Measurements from ENCODE around the gene PCGF1. TPM values are rescaled to one million over a fixed set of nuclear protein-coding genes. Genes with fewer than 3 reads are reported as not detected.
A peak's percentile ranks its signal among the peaks of the same experiment; 100 is the strongest.

PCGF1 gene
- total and polyA plus RNA-seq, 2 of the 13 experiments (the other 11 are each of a cell fraction or from before 2014, with no cell fraction given), result 20.4 to 22.6 TPM

DNA sequence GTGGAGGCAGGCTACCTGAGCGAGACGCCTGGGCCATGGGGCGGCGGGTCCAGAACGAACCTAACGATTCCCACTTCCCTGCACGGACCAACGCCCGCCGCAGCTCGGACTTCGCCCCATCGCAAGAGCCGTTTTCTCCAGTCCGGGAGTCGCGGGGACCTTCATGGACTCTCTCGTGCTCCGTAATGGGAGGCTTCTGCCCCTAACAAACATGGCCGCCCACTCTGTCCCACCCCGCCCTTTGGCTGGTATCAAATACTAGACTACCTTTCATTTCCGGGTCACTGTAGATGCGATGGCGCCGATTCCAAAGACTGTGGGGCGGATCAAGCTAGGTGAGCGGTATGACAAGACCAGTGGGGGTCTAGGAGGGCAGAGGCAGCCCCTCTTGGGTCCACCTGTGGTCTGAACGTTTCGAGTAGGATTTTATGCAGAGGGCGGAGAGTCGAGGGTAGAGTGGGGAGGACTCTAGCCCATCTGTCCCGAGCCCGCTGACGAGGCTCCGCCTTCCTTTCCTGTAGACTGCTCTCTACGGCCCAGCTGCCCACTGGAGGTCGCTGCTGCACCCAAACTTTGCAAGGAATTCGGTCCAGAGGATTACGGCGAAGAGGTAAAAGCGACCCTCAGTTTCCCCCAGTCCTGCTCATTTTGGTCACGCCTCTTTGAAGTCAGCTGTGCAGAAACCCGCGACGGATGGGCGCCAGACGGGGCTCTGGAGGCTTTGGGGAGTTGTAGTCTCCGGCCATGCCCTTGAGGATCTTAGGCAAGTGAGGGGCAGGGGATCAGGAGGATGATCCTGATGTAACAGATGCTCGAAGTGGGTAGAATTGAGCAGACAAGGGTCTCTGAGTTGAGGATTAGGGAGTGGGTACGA is 24.5 kb downstream of the PCGF1 start, which contains the start of the genes CCDC142 and TTC31 (continued):
- TF ChIP-seq, protein P1, sequence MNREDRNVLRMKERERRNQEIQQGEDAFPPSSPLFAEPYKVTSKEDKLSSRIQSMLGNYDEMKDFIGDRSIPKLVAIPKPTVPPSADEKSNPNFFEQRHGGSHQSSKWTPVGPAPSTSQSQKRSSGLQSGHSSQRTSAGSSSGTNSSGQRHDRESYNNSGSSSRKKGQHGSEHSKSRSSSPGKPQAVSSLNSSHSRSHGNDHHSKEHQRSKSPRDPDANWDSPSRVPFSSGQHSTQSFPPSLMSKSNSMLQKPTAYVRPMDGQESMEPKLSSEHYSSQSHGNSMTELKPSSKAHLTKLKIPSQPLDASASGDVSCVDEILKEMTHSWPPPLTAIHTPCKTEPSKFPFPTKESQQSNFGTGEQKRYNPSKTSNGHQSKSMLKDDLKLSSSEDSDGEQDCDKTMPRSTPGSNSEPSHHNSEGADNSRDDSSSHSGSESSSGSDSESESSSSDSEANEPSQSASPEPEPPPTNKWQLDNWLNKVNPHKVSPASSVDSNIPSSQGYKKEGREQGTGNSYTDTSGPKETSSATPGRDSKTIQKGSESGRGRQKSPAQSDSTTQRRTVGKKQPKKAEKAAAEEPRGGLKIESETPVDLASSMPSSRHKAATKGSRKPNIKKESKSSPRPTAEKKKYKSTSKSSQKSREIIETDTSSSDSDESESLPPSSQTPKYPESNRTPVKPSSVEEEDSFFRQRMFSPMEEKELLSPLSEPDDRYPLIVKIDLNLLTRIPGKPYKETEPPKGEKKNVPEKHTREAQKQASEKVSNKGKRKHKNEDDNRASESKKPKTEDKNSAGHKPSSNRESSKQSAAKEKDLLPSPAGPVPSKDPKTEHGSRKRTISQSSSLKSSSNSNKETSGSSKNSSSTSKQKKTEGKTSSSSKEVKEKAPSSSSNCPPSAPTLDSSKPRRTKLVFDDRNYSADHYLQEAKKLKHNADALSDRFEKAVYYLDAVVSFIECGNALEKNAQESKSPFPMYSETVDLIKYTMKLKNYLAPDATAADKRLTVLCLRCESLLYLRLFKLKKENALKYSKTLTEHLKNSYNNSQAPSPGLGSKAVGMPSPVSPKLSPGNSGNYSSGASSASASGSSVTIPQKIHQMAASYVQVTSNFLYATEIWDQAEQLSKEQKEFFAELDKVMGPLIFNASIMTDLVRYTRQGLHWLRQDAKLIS (CRISPR knock-in tag; IDR thresholded peaks at IDR 0.05), result peak; percentile 15
- TF ChIP-seq IRF2 (CRISPR knock-in tag; IDR thresholded peaks at IDR 0.05), result peak; percentile 88
- TF ChIP-seq, protein P2, sequence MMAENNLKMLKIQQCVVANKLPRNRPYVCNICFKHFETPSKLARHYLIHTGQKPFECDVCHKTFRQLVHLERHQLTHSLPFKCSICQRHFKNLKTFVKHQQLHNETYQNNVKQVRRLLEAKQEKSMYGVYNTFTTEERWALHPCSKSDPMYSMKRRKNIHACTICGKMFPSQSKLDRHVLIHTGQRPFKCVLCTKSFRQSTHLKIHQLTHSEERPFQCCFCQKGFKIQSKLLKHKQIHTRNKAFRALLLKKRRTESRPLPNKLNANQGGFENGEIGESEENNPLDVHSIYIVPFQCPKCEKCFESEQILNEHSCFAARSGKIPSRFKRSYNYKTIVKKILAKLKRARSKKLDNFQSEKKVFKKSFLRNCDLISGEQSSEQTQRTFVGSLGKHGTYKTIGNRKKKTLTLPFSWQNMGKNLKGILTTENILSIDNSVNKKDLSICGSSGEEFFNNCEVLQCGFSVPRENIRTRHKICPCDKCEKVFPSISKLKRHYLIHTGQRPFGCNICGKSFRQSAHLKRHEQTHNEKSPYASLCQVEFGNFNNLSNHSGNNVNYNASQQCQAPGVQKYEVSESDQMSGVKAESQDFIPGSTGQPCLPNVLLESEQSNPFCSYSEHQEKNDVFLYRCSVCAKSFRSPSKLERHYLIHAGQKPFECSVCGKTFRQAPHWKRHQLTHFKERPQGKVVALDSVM (CRISPR knock-in tag; IDR thresholded peaks at IDR 0.05), result peak; percentile 31; the same call in 1 of the 2 replicates
- peak; percentile 17; the same call in 1 of the 2 replicates for TF ChIP-seq KDM4B (CRISPR knock-in tag; IDR thresholded peaks at IDR 0.05)
- TF ChIP-seq FIP1L1 (IDR thresholded peaks at IDR 0.05; ENCODE audit: borderline replicate concordance, insufficient read depth, low read depth, low read length), result no peak
- TF ChIP-seq HNF4G (IDR thresholded peaks at IDR 0.05; ENCODE audit: borderline replicate concordance, low read depth, low read length), result peak; percentile 88
- peak; percentile 90; the same call in 1 of the 2 replicates for TF ChIP-seq HNF4G (CRISPR knock-in tag; IDR thresholded peaks at IDR 0.05; ENCODE audit: borderline replicate concordance, low read depth)
- TF ChIP-seq NFRKB (IDR thresholded peaks at IDR 0.05), result peak; percentile 59; the same call in 1 of the 2 replicates
- no peak for TF ChIP-seq LCORL (IDR thresholded peaks at IDR 0.05)
- peak; percentile 83 for TF ChIP-seq LCORL (CRISPR knock-in tag; IDR thresholded peaks at IDR 0.05)
- peak; percentile 92; the same call in 1 of the 2 replicates for TF ChIP-seq NFKB2 (CRISPR knock-in tag; IDR thresholded peaks at IDR 0.05; ENCODE audit: borderline replicate concordance)
- TF ChIP-seq SRSF1 (optimal IDR thresholded peaks at IDR 0.05; ENCODE audit: low read depth, low read length), result peak; percentile 74
- no peak for TF ChIP-seq ZNF382 (CRISPR knock-in tag; IDR thresholded peaks at IDR 0.05; ENCODE audit: borderline replicate concordance)
- peak; percentile 93 for TF ChIP-seq PHF20 (CRISPR knock-in tag; IDR thresholded peaks at IDR 0.05)
- peak; percentile 98 for TF ChIP-seq THAP11 (CRISPR knock-in tag; IDR thresholded peaks at IDR 0.05)
- TF ChIP-seq ZSCAN21 (CRISPR knock-in tag; IDR thresholded peaks at IDR 0.05; ENCODE audit: borderline replicate concordance), result peak; percentile 21; the same call in 1 of the 2 replicates
- TF ChIP-seq ZSCAN12 (CRISPR knock-in tag; IDR thresholded peaks at IDR 0.05), result no peak; the same call in 1 of the 2 replicates
- TF ChIP-seq, protein P3, sequence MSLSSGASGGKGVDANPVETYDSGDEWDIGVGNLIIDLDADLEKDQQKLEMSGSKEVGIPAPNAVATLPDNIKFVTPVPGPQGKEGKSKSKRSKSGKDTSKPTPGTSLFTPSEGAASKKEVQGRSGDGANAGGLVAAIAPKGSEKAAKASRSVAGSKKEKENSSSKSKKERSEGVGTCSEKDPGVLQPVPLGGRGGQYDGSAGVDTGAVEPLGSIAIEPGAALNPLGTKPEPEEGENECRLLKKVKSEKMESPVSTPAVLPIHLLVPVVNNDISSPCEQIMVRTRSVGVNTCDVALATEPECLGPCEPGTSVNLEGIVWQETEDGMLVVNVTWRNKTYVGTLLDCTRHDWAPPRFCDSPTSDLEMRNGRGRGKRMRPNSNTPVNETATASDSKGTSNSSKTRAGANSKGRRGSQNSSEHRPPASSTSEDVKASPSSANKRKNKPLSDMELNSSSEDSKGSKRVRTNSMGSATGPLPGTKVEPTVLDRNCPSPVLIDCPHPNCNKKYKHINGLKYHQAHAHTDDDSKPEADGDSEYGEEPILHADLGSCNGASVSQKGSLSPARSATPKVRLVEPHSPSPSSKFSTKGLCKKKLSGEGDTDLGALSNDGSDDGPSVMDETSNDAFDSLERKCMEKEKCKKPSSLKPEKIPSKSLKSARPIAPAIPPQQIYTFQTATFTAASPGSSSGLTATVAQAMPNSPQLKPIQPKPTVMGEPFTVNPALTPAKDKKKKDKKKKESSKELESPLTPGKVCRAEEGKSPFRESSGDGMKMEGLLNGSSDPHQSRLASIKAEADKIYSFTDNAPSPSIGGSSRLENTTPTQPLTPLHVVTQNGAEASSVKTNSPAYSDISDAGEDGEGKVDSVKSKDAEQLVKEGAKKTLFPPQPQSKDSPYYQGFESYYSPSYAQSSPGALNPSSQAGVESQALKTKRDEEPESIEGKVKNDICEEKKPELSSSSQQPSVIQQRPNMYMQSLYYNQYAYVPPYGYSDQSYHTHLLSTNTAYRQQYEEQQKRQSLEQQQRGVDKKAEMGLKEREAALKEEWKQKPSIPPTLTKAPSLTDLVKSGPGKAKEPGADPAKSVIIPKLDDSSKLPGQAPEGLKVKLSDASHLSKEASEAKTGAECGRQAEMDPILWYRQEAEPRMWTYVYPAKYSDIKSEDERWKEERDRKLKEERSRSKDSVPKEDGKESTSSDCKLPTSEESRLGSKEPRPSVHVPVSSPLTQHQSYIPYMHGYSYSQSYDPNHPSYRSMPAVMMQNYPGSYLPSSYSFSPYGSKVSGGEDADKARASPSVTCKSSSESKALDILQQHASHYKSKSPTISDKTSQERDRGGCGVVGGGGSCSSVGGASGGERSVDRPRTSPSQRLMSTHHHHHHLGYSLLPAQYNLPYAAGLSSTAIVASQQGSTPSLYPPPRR (CRISPR knock-in tag; IDR thresholded peaks at IDR 0.05; ENCODE audit: borderline replicate concordance), result peak; percentile 72
